Neural cell (in vitro differentiated cells): ENCODE measurements around the gene CCDC73. TPM values are rescaled to one million over a fixed set of nuclear protein-coding genes. Genes with fewer than 3 reads are reported as not detected.

Experiments used
- H2AFZ ChIP-seq: fragments of 200-600, 300-800 bp; sonication (generic), shearing (Covaris generic); 2 replicates; pipeline ENCODE4 v1.6.0; 2014; ENCODE audit warnings: low read depth, mild to moderate bottlenecking, antibody characterized with exemption, low read length, moderate library complexity
- H3F3A ChIP-seq: fragments of 200-600 bp; shearing (Covaris generic); 2 replicates; pipeline ENCODE4 v1.6.1; 2016; ENCODE audit warnings: mild to moderate bottlenecking, moderate library complexity, mixed read lengths, antibody characterized with exemption, low read length; ENCODE audit not compliant: insufficient read depth, poor library complexity, severe bottlenecking
- H3K27ac ChIP-seq: fragments of 200-600, 300-800 bp; sonication (generic), shearing (Covaris generic); 2 replicates; pipeline ENCODE4 v1.5.1; 2014; ENCODE audit warnings: mild to moderate bottlenecking, low read length, moderate library complexity
- H3K27me3 ChIP-seq: fragments of 300-800, 200-600 bp; sonication (generic), shearing (Covaris generic); 2 replicates; pipeline ENCODE4 v1.6.0; 2014; ENCODE audit warnings: mild to moderate bottlenecking, low read depth, low read length, moderate library complexity; ENCODE audit not compliant: insufficient read depth
- H3K36me3 ChIP-seq: fragments of 300-800, 200-600 bp; sonication (generic), shearing (Covaris generic); 2 replicates; pipeline ENCODE4 v1.5.1; 2014; ENCODE audit warnings: mild to moderate bottlenecking, antibody characterized with exemption, low read length, moderate library complexity; ENCODE audit not compliant: insufficient read depth
- H3K4me2 ChIP-seq: fragments of 300-800, 200-600 bp; sonication (generic), shearing (Covaris generic); 2 replicates; pipeline ENCODE4 v1.6.0; 2014; ENCODE audit warnings: mild to moderate bottlenecking, low read length
- H3K4me3 ChIP-seq: fragments of 300-800, 200-600 bp; sonication (generic), shearing (Covaris generic); 2 replicates; pipeline ENCODE4 v1.5.1; 2014; ENCODE audit warnings: mild to moderate bottlenecking, low read length, moderate library complexity
- H3K79me2 ChIP-seq: fragments of 200-600 bp; shearing (Covaris generic); replicated peaks from 2 replicates; pipeline ENCODE4 v1.6.0; 2014; ENCODE audit warnings: mild to moderate bottlenecking, low read length, moderate library complexity; ENCODE audit not compliant: insufficient read depth
- H3K9ac ChIP-seq: fragments of 300-800, 200-600 bp; sonication (generic), shearing (Covaris generic); 2 replicates; pipeline ENCODE4 v1.6.1; 2016; ENCODE audit warnings: mild to moderate bottlenecking, low read length, mixed read lengths
- H3K9me2 ChIP-seq: fragments of 200-600 bp; shearing (Covaris generic); 2 replicates; pipeline ENCODE4 v1.6.1; 2016; ENCODE audit warnings: mild to moderate bottlenecking, low read length, mixed read lengths; ENCODE audit not compliant: insufficient read depth
- H3K9me3 ChIP-seq: fragments of 200-600, 300-800 bp; sonication (generic), shearing (Covaris generic); 2 replicates; pipeline ENCODE4 v1.6.1; 2016; ENCODE audit warnings: mild to moderate bottlenecking, mixed run types, low read length, moderate library complexity, mixed read lengths
- H4K20me1 ChIP-seq: fragments of 200-600 bp; shearing (Covaris generic); 2 replicates; pipeline ENCODE4 v1.6.1; 2016; ENCODE audit warnings: mild to moderate bottlenecking, mixed run types; ENCODE audit not compliant: insufficient read depth
- CTCF ChIP-seq: fragments of 450-650 bp; IDR thresholded peaks from 2 replicates; pipeline ENCODE4 v1.5.1; 2014; ENCODE audit warnings: antibody characterized with exemption, mild to moderate bottlenecking, moderate library complexity; ENCODE audit not compliant: poor library complexity, severe bottlenecking
- EP300 ChIP-seq: fragments of 450-650 bp; conservative IDR thresholded peaks from 2 replicates; pipeline ENCODE4 v1.6.1; 2014; ENCODE audit warnings: antibody characterized with exemption, mild to moderate bottlenecking, moderate library complexity; ENCODE audit not compliant: poor library complexity, severe bottlenecking
- EZH2 ChIP-seq: fragments of 200-600, 300-800 bp; shearing (Covaris generic), sonication (generic); IDR thresholded peaks from 2 replicates; pipeline ENCODE4 v1.6.1; 2014; ENCODE audit warnings: antibody characterized with exemption, low read length, borderline replicate concordance, mild to moderate bottlenecking; ENCODE audit not compliant: insufficient read depth, poor library complexity, severe bottlenecking
- MXI1 ChIP-seq: fragments of 450-650 bp; conservative IDR thresholded peaks from 2 replicates; pipeline ENCODE4 v1.6.1; 2014; ENCODE audit warnings: antibody characterized with exemption, mild to moderate bottlenecking; ENCODE audit not compliant: poor library complexity, severe bottlenecking
- POLR2AphosphoS5 ChIP-seq: IDR thresholded peaks from 2 replicates; pipeline ENCODE4 v1.6.1; 2012
- RAD21 ChIP-seq: fragments of 450-650 bp; conservative IDR thresholded peaks from 2 replicates; pipeline ENCODE4 v1.6.1; 2014; ENCODE audit warnings: antibody characterized with exemption, mild to moderate bottlenecking, moderate library complexity
- SMC3 ChIP-seq: fragments of 450-650 bp; conservative IDR thresholded peaks from 2 replicates; pipeline ENCODE4 v1.6.1; 2014; ENCODE audit warnings: antibody characterized with exemption, mild to moderate bottlenecking, moderate library complexity; ENCODE audit not compliant: poor library complexity
- TAF1 ChIP-seq: IDR thresholded peaks from 2 replicates; pipeline ENCODE4 v1.6.1; 2012; ENCODE audit warnings: low read depth
- polyA plus RNA-seq: library from polyadenylated mRNA; depleted of rRNA; stranded (reverse); fragments of >200 nt; gene quantifications from 2 replicates; pipeline ENCODE4 v1.2.3, GENCODE V29; 2014
- TF ChIP-seq, protein P1 (sequence below): IDR thresholded peaks from 2 replicates; pipeline ENCODE4 v1.6.1; 2012; ENCODE audit warnings: borderline replicate concordance

The CCDC73 gene
- polyA plus RNA-seq, 1 donor from 2014 or later = 0.07 TPM

DNA sequence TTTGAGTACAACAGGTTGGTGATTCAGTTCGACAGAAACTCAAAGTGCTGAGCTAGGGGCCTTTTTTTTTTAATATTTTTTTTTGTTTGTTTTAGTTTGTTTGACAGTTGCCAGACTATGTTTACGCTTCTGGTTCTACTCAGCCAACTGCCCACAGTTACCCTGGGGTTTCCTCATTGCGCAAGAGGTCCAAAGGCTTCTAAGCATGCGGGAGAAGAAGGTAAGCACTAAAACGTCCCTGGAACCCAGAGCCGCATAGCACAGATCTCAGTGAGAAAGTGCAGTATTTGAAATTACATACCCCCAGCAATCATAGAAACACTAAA lies 35.9 kb upstream of the CCDC73 start:
- TF ChIP-seq, protein P1, sequence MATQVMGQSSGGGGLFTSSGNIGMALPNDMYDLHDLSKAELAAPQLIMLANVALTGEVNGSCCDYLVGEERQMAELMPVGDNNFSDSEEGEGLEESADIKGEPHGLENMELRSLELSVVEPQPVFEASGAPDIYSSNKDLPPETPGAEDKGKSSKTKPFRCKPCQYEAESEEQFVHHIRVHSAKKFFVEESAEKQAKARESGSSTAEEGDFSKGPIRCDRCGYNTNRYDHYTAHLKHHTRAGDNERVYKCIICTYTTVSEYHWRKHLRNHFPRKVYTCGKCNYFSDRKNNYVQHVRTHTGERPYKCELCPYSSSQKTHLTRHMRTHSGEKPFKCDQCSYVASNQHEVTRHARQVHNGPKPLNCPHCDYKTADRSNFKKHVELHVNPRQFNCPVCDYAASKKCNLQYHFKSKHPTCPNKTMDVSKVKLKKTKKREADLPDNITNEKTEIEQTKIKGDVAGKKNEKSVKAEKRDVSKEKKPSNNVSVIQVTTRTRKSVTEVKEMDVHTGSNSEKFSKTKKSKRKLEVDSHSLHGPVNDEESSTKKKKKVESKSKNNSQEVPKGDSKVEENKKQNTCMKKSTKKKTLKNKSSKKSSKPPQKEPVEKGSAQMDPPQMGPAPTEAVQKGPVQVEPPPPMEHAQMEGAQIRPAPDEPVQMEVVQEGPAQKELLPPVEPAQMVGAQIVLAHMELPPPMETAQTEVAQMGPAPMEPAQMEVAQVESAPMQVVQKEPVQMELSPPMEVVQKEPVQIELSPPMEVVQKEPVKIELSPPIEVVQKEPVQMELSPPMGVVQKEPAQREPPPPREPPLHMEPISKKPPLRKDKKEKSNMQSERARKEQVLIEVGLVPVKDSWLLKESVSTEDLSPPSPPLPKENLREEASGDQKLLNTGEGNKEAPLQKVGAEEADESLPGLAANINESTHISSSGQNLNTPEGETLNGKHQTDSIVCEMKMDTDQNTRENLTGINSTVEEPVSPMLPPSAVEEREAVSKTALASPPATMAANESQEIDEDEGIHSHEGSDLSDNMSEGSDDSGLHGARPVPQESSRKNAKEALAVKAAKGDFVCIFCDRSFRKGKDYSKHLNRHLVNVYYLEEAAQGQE = no peak
- TF ChIP-seq RAD21 (no peak), EP300 (no peak), EZH2 (no peak), TAF1 (no peak), MXI1 (no peak), POLR2AphosphoS5 (no peak), SMC3 (no peak), CTCF (no peak)
- Histone ChIP-seq H3K9ac (no peak overlapping the region), H3F3A (no peaks in the 10 kb centered on the region), H3K4me2 (no peak overlapping the region), H4K20me1 (no peaks in the 10 kb centered on the region), H3K9me2 (no peaks in the 10 kb centered on the region), H3K9me3 (no peaks in the 10 kb centered on the region), H3K36me3 (no peaks in the 10 kb centered on the region), H2AFZ (no peak overlapping the region), H3K79me2 (no peaks in the 10 kb centered on the region), H3K27me3 (peaks cover 40% of the 10 kb centered on the region), H3K27ac (no peak overlapping the region), H3K4me3 (peak overlapping the region; percentile 65)

DNA sequence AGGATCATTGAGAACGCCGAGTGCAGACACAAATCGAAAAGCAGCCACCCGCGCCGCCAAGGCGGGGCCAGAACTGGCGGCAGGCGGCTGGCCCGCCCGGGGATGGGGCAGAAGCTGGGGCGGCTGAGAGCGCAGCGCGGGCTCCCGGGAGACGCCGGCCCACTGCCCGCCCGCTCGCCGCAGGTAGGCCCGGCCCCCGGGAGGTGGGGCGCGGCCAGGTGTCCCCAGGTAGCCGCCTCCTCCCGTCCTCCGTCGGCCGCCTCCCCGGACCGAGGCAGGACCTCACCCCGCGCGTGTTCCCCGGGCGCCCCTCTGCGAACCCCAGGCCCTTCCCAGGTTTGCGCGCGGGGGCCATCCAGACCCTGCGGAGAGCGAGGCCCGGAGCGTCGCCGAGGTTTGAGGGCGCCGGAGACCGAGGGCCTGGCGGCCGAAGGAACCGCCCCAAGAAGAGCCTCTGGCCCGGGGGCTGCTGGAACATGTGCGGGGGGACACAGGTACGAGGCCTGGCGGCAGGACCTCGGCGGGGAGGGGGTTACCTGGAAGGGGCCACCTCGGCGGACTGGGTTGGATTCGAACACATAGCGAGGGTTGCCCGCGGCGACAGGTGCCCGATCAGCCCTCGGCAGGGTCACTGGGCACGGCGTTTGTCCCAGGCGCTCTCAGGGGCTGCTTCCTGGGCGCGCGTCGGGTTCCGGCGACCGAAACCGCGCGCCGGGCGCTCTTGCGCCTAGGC lies 35.4 kb upstream of the CCDC73 start, which contains the start of gene PRRG4:
Gene PRRG4, plus strand, starts transcription at position 248 of the 733 bp plus-strand sequence. CDS start 603 bp downstream, outside the sequence.
- no peaks in the 10 kb centered on the region for H3F3A ChIP-seq
- no peak within 1 kb of the TSS for H3K4me2 ChIP-seq
- no peaks in the 10 kb centered on the region for H3K36me3 ChIP-seq
- H3K27ac ChIP-seq = no peak within 1 kb of the TSS
- peaks cover 40% of the 10 kb centered on the region for H3K27me3 ChIP-seq
- no peaks in the 10 kb centered on the region for H3K9me3 ChIP-seq
- H2AFZ ChIP-seq = no peak within 1 kb of the TSS
- peak within 1 kb of the TSS; percentile 65 for H3K4me3 ChIP-seq
- no peaks in the 10 kb centered on the region for H3K79me2 ChIP-seq
- H3K9me2 ChIP-seq = no peaks in the 10 kb centered on the region
- no peak for TF ChIP-seq MXI1
- no peak for TF ChIP-seq CTCF
- no peak for TF ChIP-seq POLR2AphosphoS5
- no peak for TF ChIP-seq EZH2
- no peak for TF ChIP-seq SMC3
- no peak for TF ChIP-seq RAD21
- TF ChIP-seq EP300 = no peak
- no peak for TF ChIP-seq TAF1
- peak within 1 kb of the TSS; percentile 5 for H3K9ac ChIP-seq
- H4K20me1 ChIP-seq = no peaks in the 10 kb centered on the region
